HepG2 (cell line): ENCODE data around the gene AJUBA. TPM values are rescaled to one million over a fixed set of nuclear protein-coding genes. Genes with fewer than 3 reads are reported as not detected.
A peak's percentile ranks its signal among the peaks of the same experiment; 100 is the strongest.

Experiments used
- AGO1 ChIP-seq: fragments of 200-400 bp; formaldehyde crosslinking; IDR thresholded peaks from 2 replicates; pipeline ENCODE4 v1.6.1; 2017; ENCODE audit warnings: mild to moderate bottlenecking, low read depth, low read length, moderate library complexity; ENCODE audit not compliant: poor library complexity, severe bottlenecking
- ELF3 ChIP-seq: IDR thresholded peaks from 2 replicates; pipeline ENCODE4 v1.6.1; 2016; ENCODE audit warnings: missing genetic modification reagents, missing compliant biosample characterization
- KDM1A ChIP-seq: IDR thresholded peaks from 2 replicates; pipeline ENCODE4 v1.6.1; 2016; ENCODE audit warnings: missing compliant biosample characterization
- MEF2D ChIP-seq: sonication (generic); formaldehyde crosslinking; IDR thresholded peaks from 2 replicates; pipeline ENCODE4 v1.5.1; 2020; ENCODE audit warnings: mild to moderate bottlenecking, missing genetic modification reagents
- NFYC ChIP-seq: IDR thresholded peaks from 2 replicates; pipeline ENCODE4 v1.6.1; 2016; ENCODE audit warnings: missing genetic modification reagents, missing compliant biosample characterization
- NONO ChIP-seq, 2 experiments: fragments of 450-650 bp in 1 of 2; sonication (generic) in 1 of 2; formaldehyde crosslinking in 1 of 2; IDR thresholded peaks in 1 of 2; conservative IDR thresholded peaks in 1 of 2; 2 replicates each; pipeline versions ENCODE4 v1.6.1 to v1.8.0; 2017 to 2022; ENCODE audit warnings: mild to moderate bottlenecking in 1 of 2, missing genetic modification reagents in 1 of 2, moderate library complexity in 1 of 2
- RAD51 ChIP-seq: fragments of 450-650 bp; IDR thresholded peaks from 2 replicates; pipeline ENCODE4 v1.6.1; 2016; ENCODE audit warnings: borderline replicate concordance
- RFXAP ChIP-seq: sonication (generic); formaldehyde crosslinking; IDR thresholded peaks from 2 replicates; pipeline ENCODE4 v1.4.0; 2020; ENCODE audit warnings: missing genetic modification reagents, borderline replicate concordance
- SIN3B ChIP-seq: fragments of 150-350 bp; IDR thresholded peaks from 2 replicates; pipeline ENCODE4 v1.6.1; 2014; ENCODE audit warnings: low read length
- SIX1 ChIP-seq: sonication (generic); formaldehyde crosslinking; IDR thresholded peaks from 2 replicates; pipeline ENCODE4 v1.4.0; 2020; ENCODE audit warnings: missing genetic modification reagents, borderline replicate concordance
- SMARCC2 ChIP-seq: fragments of 450-650 bp; IDR thresholded peaks from 2 replicates; pipeline ENCODE4 v1.6.1; 2017; ENCODE audit warnings: antibody characterized with exemption, mild to moderate bottlenecking
- TMF1 ChIP-seq: sonication (generic); formaldehyde crosslinking; IDR thresholded peaks from 2 replicates; pipeline ENCODE4 v1.8.1; 2022; ENCODE audit warnings: low read depth, missing genetic modification reagents
- ZBTB38 ChIP-seq: sonication (generic); formaldehyde crosslinking; IDR thresholded peaks from 2 replicates; pipeline ENCODE4 v1.5.1; 2020; ENCODE audit warnings: mild to moderate bottlenecking, missing genetic modification reagents
- ZFP36L1 ChIP-seq: sonication (generic); formaldehyde crosslinking; IDR thresholded peaks from 2 replicates; pipeline ENCODE4 v1.8.0; 2022; ENCODE audit warnings: mild to moderate bottlenecking, missing genetic modification reagents, moderate library complexity
- ZNF251 ChIP-seq: sonication (generic); formaldehyde crosslinking; IDR thresholded peaks from 2 replicates; pipeline ENCODE4 v1.9.0; 2021; ENCODE audit warnings: mild to moderate bottlenecking, missing genetic modification reagents
- ZNF556 ChIP-seq: sonication (generic); formaldehyde crosslinking; IDR thresholded peaks from 2 replicates; pipeline ENCODE4 v1.4.0; 2020; ENCODE audit warnings: mild to moderate bottlenecking, missing genetic modification reagents, borderline replicate concordance
- ZNF670 ChIP-seq: sonication (generic); formaldehyde crosslinking; IDR thresholded peaks from 2 replicates; pipeline ENCODE4 v1.8.0; 2022; ENCODE audit warnings: mild to moderate bottlenecking, missing genetic modification reagents, borderline replicate concordance
- ZNF747 ChIP-seq: sonication (generic); formaldehyde crosslinking; IDR thresholded peaks from 2 replicates; pipeline ENCODE4 v1.8.1; 2023; ENCODE audit warnings: missing genetic modification reagents, mild to moderate bottlenecking, borderline replicate concordance
- ZNF761 ChIP-seq: sonication (generic); formaldehyde crosslinking; conservative IDR thresholded peaks from 2 replicates; pipeline ENCODE4 v1.4.0; 2020; ENCODE audit warnings: mild to moderate bottlenecking, missing genetic modification reagents
- ZNF782 ChIP-seq: sonication (generic); formaldehyde crosslinking; IDR thresholded peaks from 2 replicates; pipeline ENCODE4 v1.4.0; 2020; ENCODE audit warnings: missing genetic modification reagents, mild to moderate bottlenecking, borderline replicate concordance
- ZSCAN21 ChIP-seq: sonication (generic); formaldehyde crosslinking; IDR thresholded peaks from 2 replicates; pipeline ENCODE4 v1.8.0; 2022; ENCODE audit warnings: mild to moderate bottlenecking, missing genetic modification reagents, moderate library complexity, borderline replicate concordance
- polyA plus RNA-seq, 8 experiments: library from polyadenylated mRNA; depleted of rRNA in 3 of 8; stranded (reverse) in 7 of 8; unstranded in 1 of 8; fragments of >200 nt; fragmentation: Illumina TruSeq in 4 of 8; extraction: Trizol in 4 of 8; gene quantifications; 2 replicates each; pipeline versions ENCODE4 v1.2.1 to v1.2.3, GENCODE V29; 2011 to 2016; ENCODE audit warnings: low read depth in 4 of 8, missing spikeins in 1 of 8, mixed read lengths in 1 of 8; ENCODE audit not compliant: insufficient read depth in 1 of 8
- total RNA-seq, 5 experiments: library from RNA; depleted of rRNA; stranded (reverse); fragments of >200 nt; fragmentation: Illumina TruSeq; extraction: Trizol; gene quantifications; 2 replicates each; pipeline ENCODE4 v1.2.3, GENCODE V29; 2016; ENCODE audit warnings: low read depth in 1 of 5
- TF ChIP-seq, protein P1 (sequence below): sonication (generic); formaldehyde crosslinking; IDR thresholded peaks from 2 replicates; pipeline ENCODE4 v1.4.0; 2020; ENCODE audit warnings: missing genetic modification reagents, borderline replicate concordance
- TF ChIP-seq, protein P2 (sequence below): sonication (generic); formaldehyde crosslinking; IDR thresholded peaks from 2 replicates; pipeline ENCODE4 v1.4.0; 2020; ENCODE audit warnings: missing genetic modification reagents, mild to moderate bottlenecking, borderline replicate concordance
- TF ChIP-seq, protein P3 (sequence below): IDR thresholded peaks from 2 replicates; pipeline ENCODE4 v1.6.1; 2018; ENCODE audit warnings: missing genetic modification reagents

AJUBA gene
- total and polyA plus RNA-seq, 2 of the 13 experiments (the other 11 are each of a cell fraction or from before 2014, with no cell fraction given), result 157 to 241 TPM

GRCh38 chr14:22977684-22978486 lies 4.5 kb downstream of the AJUBA start (continued):
- TF ChIP-seq AGO1 (no peak), ZNF251 (CRISPR knock-in tag) (no peak), ZFP36L1 (CRISPR knock-in tag) (no peak), ZBTB38 (peak; percentile 79; the same call in 1 of the 2 replicates), SIN3B (peak; percentile 50; the same call in 1 of the 2 replicates), RFXAP (CRISPR knock-in tag) (no peak), ZNF782 (CRISPR knock-in tag) (peak; percentile 71), TMF1 (no peak), NFYC (no peak; the same call in 1 of the 2 replicates), RAD51 (0 out of 2 replicates have a peak, but pooled peaks have one; percentile 19), SMARCC2 (no peak; the same call in 1 of the 2 replicates), ZNF761 (CRISPR knock-in tag) (peak; percentile 94), ELF3 (peak; percentile 91), KDM1A (CRISPR knock-in tag) (peak; percentile 87; the same call in 1 of the 2 replicates), ZNF747 (CRISPR knock-in tag) (peak; percentile 63; the same call in 1 of the 2 replicates), ZSCAN21 (CRISPR knock-in tag) (no peak), SIX1 (peak; percentile 51; the same call in 1 of the 2 replicates), ZNF670 (no peak), NONO (IDR thresholded peaks at IDR 0.05) (0 out of 2 replicates have a peak, but pooled peaks have one; percentile 53), NONO (CRISPR knock-in tag; conservative IDR thresholded peaks at IDR 0.05) (no peak), ZNF556 (CRISPR knock-in tag) (peak; percentile 94), MEF2D (CRISPR knock-in tag) (peak; percentile 92; the same call in 1 of the 2 replicates)
- TF ChIP-seq, protein P1, sequence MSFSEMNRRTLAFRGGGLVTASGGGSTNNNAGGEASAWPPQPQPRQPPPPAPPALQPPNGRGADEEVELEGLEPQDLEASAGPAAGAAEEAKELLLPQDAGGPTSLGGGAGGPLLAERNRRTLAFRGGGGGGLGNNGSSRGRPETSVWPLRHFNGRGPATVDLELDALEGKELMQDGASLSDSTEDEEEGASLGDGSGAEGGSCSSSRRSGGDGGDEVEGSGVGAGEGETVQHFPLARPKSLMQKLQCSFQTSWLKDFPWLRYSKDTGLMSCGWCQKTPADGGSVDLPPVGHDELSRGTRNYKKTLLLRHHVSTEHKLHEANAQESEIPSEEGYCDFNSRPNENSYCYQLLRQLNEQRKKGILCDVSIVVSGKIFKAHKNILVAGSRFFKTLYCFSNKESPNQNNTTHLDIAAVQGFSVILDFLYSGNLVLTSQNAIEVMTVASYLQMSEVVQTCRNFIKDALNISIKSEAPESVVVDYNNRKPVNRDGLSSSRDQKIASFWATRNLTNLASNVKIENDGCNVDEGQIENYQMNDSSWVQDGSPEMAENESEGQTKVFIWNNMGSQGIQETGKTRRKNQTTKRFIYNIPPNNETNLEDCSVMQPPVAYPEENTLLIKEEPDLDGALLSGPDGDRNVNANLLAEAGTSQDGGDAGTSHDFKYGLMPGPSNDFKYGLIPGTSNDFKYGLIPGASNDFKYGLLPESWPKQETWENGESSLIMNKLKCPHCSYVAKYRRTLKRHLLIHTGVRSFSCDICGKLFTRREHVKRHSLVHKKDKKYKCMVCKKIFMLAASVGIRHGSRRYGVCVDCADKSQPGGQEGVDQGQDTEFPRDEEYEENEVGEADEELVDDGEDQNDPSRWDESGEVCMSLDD (CRISPR knock-in tag), result no peak
- TF ChIP-seq, protein P2, sequence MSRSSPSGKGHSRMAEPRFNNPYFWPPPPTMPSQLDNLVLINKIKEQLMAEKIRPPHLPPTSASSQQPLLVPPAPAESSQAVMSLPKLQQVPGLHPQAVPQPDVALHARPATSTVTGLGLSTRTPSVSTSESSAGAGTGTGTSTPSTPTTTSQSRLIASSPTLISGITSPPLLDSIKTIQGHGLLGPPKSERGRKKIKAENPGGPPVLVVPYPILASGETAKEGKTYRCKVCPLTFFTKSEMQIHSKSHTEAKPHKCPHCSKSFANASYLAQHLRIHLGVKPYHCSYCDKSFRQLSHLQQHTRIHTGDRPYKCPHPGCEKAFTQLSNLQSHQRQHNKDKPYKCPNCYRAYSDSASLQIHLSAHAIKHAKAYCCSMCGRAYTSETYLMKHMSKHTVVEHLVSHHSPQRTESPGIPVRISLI, result peak; percentile 77
- TF ChIP-seq, protein P3, sequence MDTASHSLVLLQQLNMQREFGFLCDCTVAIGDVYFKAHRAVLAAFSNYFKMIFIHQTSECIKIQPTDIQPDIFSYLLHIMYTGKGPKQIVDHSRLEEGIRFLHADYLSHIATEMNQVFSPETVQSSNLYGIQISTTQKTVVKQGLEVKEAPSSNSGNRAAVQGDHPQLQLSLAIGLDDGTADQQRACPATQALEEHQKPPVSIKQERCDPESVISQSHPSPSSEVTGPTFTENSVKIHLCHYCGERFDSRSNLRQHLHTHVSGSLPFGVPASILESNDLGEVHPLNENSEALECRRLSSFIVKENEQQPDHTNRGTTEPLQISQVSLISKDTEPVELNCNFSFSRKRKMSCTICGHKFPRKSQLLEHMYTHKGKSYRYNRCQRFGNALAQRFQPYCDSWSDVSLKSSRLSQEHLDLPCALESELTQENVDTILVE (CRISPR knock-in tag), result peak; percentile 82
